ENCODE measurements around the gene CENPX. TPM values are rescaled to one million over a fixed set of nuclear protein-coding genes. Genes with fewer than 3 reads are reported as not detected.

CENPX gene
- total and polyA plus RNA-seq, 2 of the 13 experiments (the other 11 are each of a cell fraction or from before 2014, with no cell fraction given) = 92.7 to 170 TPM

GRCh38 chr17:82037092-82037888, 14.6 kb upstream of the CENPX start, which contains the start of gene DCXR (continued):
- peak; percentile 80 for TF ChIP-seq HOMEZ (CRISPR knock-in tag; IDR thresholded peaks at IDR 0.05; ENCODE audit: low read depth)
- TF ChIP-seq ELF3 (CRISPR knock-in tag; IDR thresholded peaks at IDR 0.05) = peak; percentile 64
- TF ChIP-seq JDP2 (CRISPR knock-in tag; IDR thresholded peaks at IDR 0.05; ENCODE audit: borderline replicate concordance) = no peak; the same call in 1 of the 2 replicates
- no peak for TF ChIP-seq ZNF562 (CRISPR knock-in tag; IDR thresholded peaks at IDR 0.05; ENCODE audit: borderline replicate concordance)
- TF ChIP-seq ZNF263 (CRISPR knock-in tag; IDR thresholded peaks at IDR 0.05) = peak; percentile 29; the same call in 1 of the 2 replicates
- TF ChIP-seq PRPF4 (IDR thresholded peaks at IDR 0.05; ENCODE audit: low read depth, low read length, poor library complexity, severe bottlenecking) = no peak
- TF ChIP-seq ZNF180 (CRISPR knock-in tag; IDR thresholded peaks at IDR 0.05; ENCODE audit: borderline replicate concordance, low read depth) = no peak
- TF ChIP-seq TP53 (CRISPR knock-in tag; conservative IDR thresholded peaks at IDR 0.05) = no peak
- TF ChIP-seq NFYC (CRISPR knock-in tag; IDR thresholded peaks at IDR 0.05) = peak; percentile 89
- peak; percentile 49 for TF ChIP-seq RARA (CRISPR knock-in tag; IDR thresholded peaks at IDR 0.05)
- peak; percentile 68 for TF ChIP-seq STAG1 (CRISPR knock-in tag; IDR thresholded peaks at IDR 0.05)
- no peak for TF ChIP-seq TRIM22 (IDR thresholded peaks at IDR 0.05)
- peak; percentile 76 for TF ChIP-seq MAZ (IDR thresholded peaks at IDR 0.05; ENCODE audit: borderline replicate concordance, low read depth, low read length)
- peak; percentile 99 for TF ChIP-seq MAZ (CRISPR knock-in tag; IDR thresholded peaks at IDR 0.05; ENCODE audit: low read depth)
- no peak; the same call in 1 of the 2 replicates for TF ChIP-seq HNRNPUL1 (IDR thresholded peaks at IDR 0.05; ENCODE audit: low read depth, low read length)
- no peak for TF ChIP-seq ZNF557 (CRISPR knock-in tag; IDR thresholded peaks at IDR 0.05)
- peak; percentile 91; the same call in 1 of the 2 replicates for TF ChIP-seq AHR (CRISPR knock-in tag; IDR thresholded peaks at IDR 0.05)
- TF ChIP-seq ZNF75D (CRISPR knock-in tag; IDR thresholded peaks at IDR 0.05; ENCODE audit: borderline replicate concordance) = no peak
- TF ChIP-seq CCAR2 (optimal IDR thresholded peaks at IDR 0.05; ENCODE audit: low read depth, low read length) = no peak
- TF ChIP-seq RXRB (CRISPR knock-in tag; IDR thresholded peaks at IDR 0.05; ENCODE audit: borderline replicate concordance) = peak; percentile 59
- TF ChIP-seq ZNF160 (CRISPR knock-in tag; IDR thresholded peaks at IDR 0.05) = 0 out of 2 replicates have a peak, but pooled peaks have one; percentile 80
- no peak for TF ChIP-seq HHEX (CRISPR knock-in tag; IDR thresholded peaks at IDR 0.05)
- TF ChIP-seq ZNF121 (CRISPR knock-in tag; IDR thresholded peaks at IDR 0.05) = peak; percentile 68; the same call in 1 of the 2 replicates
- TF ChIP-seq EZH2 (conservative IDR thresholded peaks at IDR 0.05; ENCODE audit: low read depth, low read length) = no peak
- no peak for TF ChIP-seq RCOR2 (CRISPR knock-in tag; IDR thresholded peaks at IDR 0.05)
- TF ChIP-seq RFX1 (IDR thresholded peaks at IDR 0.05) = no peak
- no peak for TF ChIP-seq LCORL (IDR thresholded peaks at IDR 0.05)
- peak; percentile 85; the same call in 1 of the 2 replicates for TF ChIP-seq LCORL (CRISPR knock-in tag; IDR thresholded peaks at IDR 0.05)

All from HepG2 (cell line).